Naive thymus-derived CD4-positive, alpha-beta T cell (primary cell): ENCODE data around the gene ADAM8. TPM values are rescaled to one million over a fixed set of nuclear protein-coding genes. Genes with fewer than 3 reads are reported as not detected.
A peak's percentile ranks its signal among the peaks of the same experiment; 100 is the strongest.

Experiments
- ATAC-seq: fragments of 150-1000 bp; cut with Tn5 transposase; 2 replicates; pipeline ENCODE4 v1.10.0; 2021; ENCODE audit warnings: mild to moderate bottlenecking, moderate library complexity
- CTCF ChIA-PET: fragments of 350-600 bp; sonication (Branson Sonifier 250); formaldehyde crosslinking; loops from one replicate; lab custom pipeline; 2021; ENCODE audit warnings: antibody characterized with exemption; lab: Charles Lee
- POLR2A ChIA-PET: fragments of 350-600 bp; sonication (Branson Sonifier 250); formaldehyde crosslinking; loops from one replicate; lab custom pipeline; 2021; ENCODE audit warnings: antibody characterized with exemption, inconsistent platforms; lab: Charles Lee
- DNase-seq, 9 donors: peaks; one replicate each; pipeline versions ENCODE4 v3.0.0 to v3.0.0-alpha.2; 2020 to 2022; ENCODE audit warnings: mixed read lengths in 1 of 9
- H3K27ac ChIP-seq: one replicate; pipeline ENCODE4 v1.7.0; 2013; ENCODE audit warnings: mild to moderate bottlenecking, low read depth, low read length, moderate library complexity
- H3K27me3 ChIP-seq, 2 donors: one replicate each; pipeline ENCODE4 v1.7.0; 2013; ENCODE audit warnings: low read length in 2 of 2, mild to moderate bottlenecking in 2 of 2, moderate library complexity in 2 of 2; ENCODE audit not compliant: control insufficient read depth in 2 of 2, insufficient read depth in 2 of 2
- H3K36me3 ChIP-seq, 3 experiments: 1 replicate in 2 of 3; 2 replicates in 1 of 3; pipeline ENCODE4 v1.7.0; 2013; ENCODE audit warnings: low read length in 3 of 3, mild to moderate bottlenecking in 3 of 3, moderate library complexity in 1 of 3; ENCODE audit not compliant: insufficient read depth in 3 of 3, control insufficient read depth in 2 of 3
- H3K4me1 ChIP-seq, 2 donors: one replicate each; pipeline ENCODE4 v1.7.0; 2013; ENCODE audit warnings: low read length in 2 of 2, mild to moderate bottlenecking in 2 of 2, moderate library complexity in 1 of 2; ENCODE audit not compliant: control insufficient read depth in 2 of 2, insufficient read depth in 2 of 2
- H3K4me3 ChIP-seq: 2 replicates; pipeline ENCODE4 v1.7.0; 2013; ENCODE audit warnings: mild to moderate bottlenecking, low read length
- H3K9me3 ChIP-seq, 3 experiments: 1 replicate in 2 of 3; 2 replicates in 1 of 3; pipeline ENCODE4 v1.7.0; 2013; ENCODE audit warnings: low read length in 3 of 3; ENCODE audit not compliant: control insufficient read depth in 2 of 3
- H3K27ac Mint-ChIP-seq, 9 donors: one replicate each; pipeline ENCODE4 v1.8.0; 2020 to 2022; ENCODE audit warnings: mixed read lengths in 9 of 9, mild to moderate bottlenecking in 8 of 9, moderate library complexity in 5 of 9, inconsistent platforms in 2 of 9
- H3K27me3 Mint-ChIP-seq, 5 donors: one replicate each; pipeline ENCODE4 v1.8.0; 2021 to 2022; ENCODE audit warnings: mixed read lengths in 5 of 5, mild to moderate bottlenecking in 1 of 5
- H3K36me3 Mint-ChIP-seq, 5 donors: one replicate each; pipeline ENCODE4 v1.8.0; 2020 to 2022; ENCODE audit warnings: mixed read lengths in 5 of 5, mild to moderate bottlenecking in 3 of 5, inconsistent platforms in 1 of 5
- H3K4me1 Mint-ChIP-seq, 7 donors: one replicate each; pipeline ENCODE4 v1.8.0; 2020 to 2022; ENCODE audit warnings: mixed read lengths in 7 of 7, mild to moderate bottlenecking in 3 of 7, inconsistent platforms in 1 of 7
- H3K4me3 Mint-ChIP-seq, 10 donors: one replicate each; pipeline ENCODE4 v1.8.0; 2020 to 2022; ENCODE audit warnings: mild to moderate bottlenecking in 10 of 10, mixed read lengths in 10 of 10, moderate library complexity in 6 of 10, inconsistent platforms in 2 of 10
- H3K9me3 Mint-ChIP-seq, 11 donors: one replicate each; pipeline ENCODE4 v1.8.0; 2020 to 2022; ENCODE audit warnings: mixed read lengths in 11 of 11, mild to moderate bottlenecking in 4 of 11, inconsistent platforms in 1 of 11, moderate library complexity in 1 of 11
- intact Hi-C, 2 donors: fragments of 100-400 bp; cut with micrococcal nuclease; formaldehyde crosslinking; loops; one replicate each; pipeline ENCODE4 v1.15.1; 2023
- polyA plus RNA-seq, 2 donors: library from polyadenylated mRNA; unstranded; fragments of 300-500 nt; fragmentation: Illumina TruSeq; gene quantifications; one replicate each; pipeline ENCODE4 v1.2.3, GENCODE V29; 2021
- total RNA-seq, 6 experiments: library from RNA in 5 of 6; stranded (reverse) in 5 of 6; gene quantifications; 1 replicate in 5 of 6; 2 replicates in 1 of 6; pipeline ENCODE4 v1.2.3 and lab custom pipeline; 2021 to 2026

ADAM8 gene
- total and polyA plus RNA-seq, 7 experiments from 2014 or later = 19.5 to 239 (median 27.8) TPM

DNA sequence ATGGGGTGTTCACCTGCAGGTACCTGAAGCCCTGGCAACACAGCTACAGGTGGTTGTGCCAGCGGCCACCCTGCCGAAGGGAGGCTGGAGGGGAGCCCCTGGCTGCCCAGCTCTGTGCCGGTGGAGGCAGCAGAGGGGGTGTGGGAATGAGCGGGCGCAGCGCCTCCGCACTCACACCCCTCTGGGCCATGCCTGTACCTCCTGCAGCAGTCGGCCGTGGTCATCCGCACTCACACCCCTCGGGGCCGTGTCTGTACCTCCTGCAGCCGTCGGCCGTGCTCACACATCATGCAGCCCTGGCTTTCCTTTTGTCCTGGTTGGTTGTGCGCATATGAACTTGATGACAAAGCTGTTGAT is 33.7 kb upstream of the ADAM8 start:
- H3K27me3 ChIP-seq = no peaks in the 10 kb centered on the region
- intact Hi-C loops = no loop called here
- no peak overlapping the region for H3K4me3 ChIP-seq
- ChIA-PET CTCF (interaction anchor here (1.0 kb wide), 1 partner anchor 20 kb away, joined by 3 read pairs; no protein-coding TSS in a partner anchor), POLR2A (interaction anchor here (0.9 kb wide), 1 partner anchor 79 kb away, joined by 4 read pairs; no protein-coding TSS in a partner anchor)
- no peak overlapping the region for H3K27ac ChIP-seq
- peaks cover 8 to 10% of the 10 kb centered on the region in 2 donors for H3K4me1 ChIP-seq
- H3K27me3 Mint-ChIP-seq = peaks cover 0 to 5% (median 0%) of the 10 kb centered on the region in 5 donors
- H3K9me3 Mint-ChIP-seq = peaks cover 0 to 8% (median 0%) of the 10 kb centered on the region in 11 donors
- peaks cover 0 to 16% (median 7%) of the 10 kb centered on the region in 5 donors for H3K36me3 Mint-ChIP-seq
- H3K4me3 Mint-ChIP-seq = peak overlapping the region in 3 of 10 donors; percentile 29 to 78 (median 39)
- DNase-seq (no peak), ATAC-seq (no peak)
- peak overlapping the region in 5 of 9 donors; percentile 32 to 85 (median 71) for H3K27ac Mint-ChIP-seq
- no peaks in the 10 kb centered on the region for H3K9me3 ChIP-seq
- H3K4me1 Mint-ChIP-seq = peaks cover 5 to 34% (median 22%) of the 10 kb centered on the region in 7 donors
- peaks cover 8 to 48% (median 11%) of the 10 kb centered on the region in 3 experiments for H3K36me3 ChIP-seq

DNA sequence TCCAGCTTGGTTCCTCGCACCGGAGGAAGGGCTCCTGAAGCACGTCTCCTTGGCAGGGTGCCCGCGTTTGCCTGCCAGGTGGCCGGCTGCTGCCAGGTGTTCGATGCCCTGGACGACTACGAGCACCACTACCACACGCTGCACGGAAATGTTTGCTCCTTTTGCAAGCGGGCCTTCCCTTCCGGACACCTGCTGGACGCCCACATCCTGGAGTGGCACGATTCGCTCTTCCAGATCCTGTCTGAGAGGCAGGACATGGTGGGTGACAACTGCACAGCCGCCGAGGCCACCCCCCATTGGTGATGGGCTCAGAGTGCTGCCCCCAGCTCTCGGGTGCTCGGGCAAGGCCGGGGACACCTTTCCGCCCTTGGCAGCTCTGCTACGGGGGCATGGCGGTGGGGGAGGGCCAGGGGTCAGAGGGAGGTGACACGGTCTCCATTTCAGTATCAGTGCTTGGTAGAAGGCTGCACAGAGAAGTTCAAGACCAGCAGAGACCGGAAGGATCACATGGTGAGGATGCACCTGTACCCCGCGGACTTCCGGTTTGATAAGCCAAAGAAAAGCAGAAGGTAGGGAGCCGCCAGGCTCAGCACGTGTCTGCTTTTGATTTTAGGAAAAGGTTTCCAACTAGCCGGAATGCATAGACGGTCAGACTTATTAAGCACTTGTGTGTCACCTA is 33.2 kb upstream of the ADAM8 start:
- H3K27me3 Mint-ChIP-seq = peaks cover 0 to 5% (median 0%) of the 10 kb centered on the region in 5 donors
- peak overlapping the region; percentile 51 to 97 (median 77) for H3K4me3 Mint-ChIP-seq
- POLR2A ChIA-PET = interaction anchor here (0.9 kb wide), 1 partner anchor 79 kb away, joined by 4 read pairs; no protein-coding TSS in a partner anchor
- H3K36me3 ChIP-seq = peaks cover 8 to 48% (median 11%) of the 10 kb centered on the region in 3 experiments
- intact Hi-C loops = loop anchor here (1.0 to 10.0 kb wide), 15 partner anchors 8 to 1005 kb away; partner anchors contain the start of genes ECHS1 (in 2 of the 2), FUOM (in 2 of the 2), STK32C (in 2 of the 2) and INPP5A (in 1 of the 2)
- peaks cover 0 to 8% (median 0%) of the 10 kb centered on the region in 11 donors for H3K9me3 Mint-ChIP-seq
- H3K27me3 ChIP-seq = no peaks in the 10 kb centered on the region
- H3K9me3 ChIP-seq = no peaks in the 10 kb centered on the region
- H3K27ac Mint-ChIP-seq = peak overlapping the region in 8 of 9 donors; percentile 72 to 98 (median 87)
- H3K4me1 Mint-ChIP-seq = peaks cover 9 to 40% (median 27%) of the 10 kb centered on the region in 7 donors
- H3K4me3 ChIP-seq = peak overlapping the region; percentile 66
- no peak for ATAC-seq
- H3K4me1 ChIP-seq = peaks cover 8 to 10% of the 10 kb centered on the region in 2 donors
- no peak for DNase-seq
- H3K27ac ChIP-seq = peak overlapping the region; percentile 100
- CTCF ChIA-PET = interaction anchor here (0.9 to 1.0 kb wide), 2 partner anchors 9 to 20 kb away, joined by 3 read pairs; no protein-coding TSS in a partner anchor
- peaks cover 0 to 20% (median 7%) of the 10 kb centered on the region in 5 donors for H3K36me3 Mint-ChIP-seq

DNA sequence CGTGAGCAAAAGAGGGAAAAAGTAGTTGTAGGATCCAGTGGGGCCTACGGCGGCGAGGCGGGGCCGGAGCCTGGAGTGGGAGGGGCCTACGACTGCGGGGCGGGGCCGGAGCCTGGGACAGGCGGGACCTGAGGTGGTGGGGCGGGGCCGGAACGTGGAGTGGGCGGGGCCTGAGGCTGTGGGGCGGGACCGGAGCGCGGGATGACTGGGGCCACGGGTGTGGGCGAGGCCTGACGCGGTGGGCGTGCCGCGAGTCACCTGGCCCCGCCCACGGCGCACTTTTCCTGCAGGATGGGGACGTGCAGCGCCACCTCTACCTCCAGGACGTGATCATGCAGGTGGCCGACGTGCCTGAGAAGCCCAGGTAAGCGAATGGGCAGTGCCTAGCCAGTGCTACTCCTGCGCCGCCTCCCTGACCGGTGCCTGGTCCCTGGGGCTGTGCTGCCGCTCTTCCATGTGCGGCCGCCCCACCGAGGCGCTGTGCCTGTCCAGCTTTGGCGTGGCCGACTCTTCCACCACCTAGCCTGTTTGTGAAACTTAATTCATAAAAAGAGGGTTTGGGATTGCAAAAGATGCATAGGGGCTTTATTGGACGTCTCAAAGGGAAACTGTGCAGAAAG is 32.5 kb upstream of the ADAM8 start:
- DNase-seq = peak; percentile 92 to 99 (median 95)
- POLR2A ChIA-PET = no interaction called here
- Mint-ChIP-seq H3K36me3 (peaks cover 0 to 21% (median 7%) of the 10 kb centered on the region in 5 donors), H3K9me3 (peaks cover 0 to 8% (median 0%) of the 10 kb centered on the region in 11 donors), H3K27me3 (peaks cover 0 to 5% (median 0%) of the 10 kb centered on the region in 5 donors), H3K4me3 (peak overlapping the region; percentile 53 to 97 (median 77)), H3K27ac (peak overlapping the region in 8 of 9 donors; percentile 72 to 98 (median 88)), H3K4me1 (peaks cover 12 to 39% (median 30%) of the 10 kb centered on the region in 7 donors)
- Histone ChIP-seq H3K9me3 (no peaks in the 10 kb centered on the region), H3K4me1 (peaks cover 8 to 10% of the 10 kb centered on the region in 2 donors), H3K4me3 (peak overlapping the region; percentile 66), H3K36me3 (peaks cover 8 to 48% (median 11%) of the 10 kb centered on the region in 3 experiments), H3K27me3 (no peaks in the 10 kb centered on the region), H3K27ac (peak overlapping the region; percentile 100)
- CTCF ChIA-PET = interaction anchor here (0.9 to 1.0 kb wide), 2 partner anchors 10 to 21 kb away, joined by 3 read pairs; no protein-coding TSS in a partner anchor
- intact Hi-C loops = loop anchor here (1.0 to 10.0 kb wide), 15 partner anchors 9 to 1004 kb away; partner anchors contain the start of genes ECHS1 (in 2 of the 2), FUOM (in 2 of the 2), STK32C (in 2 of the 2) and INPP5A (in 1 of the 2)
- peak; percentile 90 for ATAC-seq

GRCh38 chr10:133308421-133309099 is 31.9 kb upstream of the ADAM8 start, which contains the start of the genes TUBGCP2 and ZNF511:
Gene TUBGCP2 (minus strand): TSS chr10:133308872. CDS start chr10:133302941, 5,931 bp downstream.
Gene ZNF511 (plus strand): TSS chr10:133308914. CDS start chr10:133308944, 30 bp downstream.
- CTCF ChIA-PET = interaction anchor here (0.7 to 2.6 kb wide), 8 partner anchors 9 to 208 kb away, joined by 3 to 7 read pairs (median 5); no protein-coding TSS in a partner anchor
- peak within 1 kb of the TSS; percentile 100 for H3K27ac ChIP-seq
- Mint-ChIP-seq H3K27me3 (peaks cover 0 to 5% (median 0%) of the 10 kb centered on the region in 5 donors), H3K4me3 (peak within 1 kb of the TSS; percentile 83 to 100 (median 98)), H3K27ac (peak within 1 kb of the TSS; percentile 98 to 100 (median 99)), H3K9me3 (peaks cover 0 to 8% (median 0%) of the 10 kb centered on the region in 11 donors), H3K4me1 (peaks cover 19 to 43% (median 35%) of the 10 kb centered on the region in 7 donors), H3K36me3 (peaks cover 0 to 21% (median 7%) of the 10 kb centered on the region in 5 donors)
- intact Hi-C loops = loop anchor here (1.0 to 10.0 kb wide), 15 partner anchors 10 to 1004 kb away; partner anchors contain the start of genes ECHS1 (in 2 of the 2), FUOM (in 2 of the 2), MTG1 (in 2 of the 2) and STK32C (in 2 of the 2)
- peaks cover 8 to 14% of the 10 kb centered on the region in 2 donors for H3K4me1 ChIP-seq
- POLR2A ChIA-PET = interaction anchor here (1.2 to 1.8 kb wide), 3 partner anchors 28 to 82 kb away, joined by 3 to 4 read pairs (median 4); partner anchors contain the start of gene CALY
- no peaks in the 10 kb centered on the region for H3K9me3 ChIP-seq
- DNase-seq (peak; percentile 85 to 98 (median 95)), ATAC-seq (peak; percentile 79)
- H3K36me3 ChIP-seq = peaks cover 8 to 50% (median 11%) of the 10 kb centered on the region in 3 experiments
- no peaks in the 10 kb centered on the region for H3K27me3 ChIP-seq
- peak within 1 kb of the TSS; percentile 66 for H3K4me3 ChIP-seq

DNA sequence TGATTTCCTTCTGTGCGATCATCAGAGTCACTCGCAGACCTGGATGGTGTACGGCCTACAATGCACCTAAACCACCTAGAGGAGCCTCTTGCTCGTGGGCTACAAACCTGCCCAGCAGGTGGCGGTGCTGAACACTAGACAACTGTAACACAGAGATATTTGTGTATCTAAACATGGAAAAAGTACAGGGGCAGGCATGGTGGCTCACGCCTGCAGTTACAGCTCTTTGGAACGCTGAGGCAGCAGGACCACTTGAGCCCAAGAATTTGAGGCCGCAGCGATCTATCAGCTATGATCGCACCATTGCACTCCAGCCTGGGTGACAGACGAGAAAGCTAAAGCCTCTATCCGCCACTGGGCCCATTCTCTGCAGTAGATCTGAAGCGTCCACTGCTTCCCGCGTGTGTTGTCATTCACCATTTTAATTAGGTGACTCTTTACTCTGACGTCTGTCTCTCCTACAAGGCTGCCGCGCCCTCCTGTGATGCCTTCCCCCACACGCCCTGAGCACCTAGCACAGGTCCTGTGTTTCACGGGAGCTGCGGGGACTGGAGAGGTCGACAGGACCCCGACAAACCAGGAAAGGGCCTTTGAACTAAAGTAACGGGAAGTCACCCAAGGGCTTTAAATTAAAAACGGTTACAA is 31.2 kb upstream of the ADAM8 start:
- peaks cover 8 to 46% (median 11%) of the 10 kb centered on the region in 3 experiments for H3K36me3 ChIP-seq
- H3K27me3 ChIP-seq = no peaks in the 10 kb centered on the region
- intact Hi-C loops = loop anchor here (1.0 to 10.0 kb wide), 13 partner anchors 10 to 1003 kb away; partner anchors contain the start of genes STK32C (in 2 of the 2), ADAM8 (in 1 of the 2), LRRC27 (in 1 of the 2) and MTG1 (in 1 of the 2)
- H3K9me3 Mint-ChIP-seq = peaks cover 0 to 8% (median 0%) of the 10 kb centered on the region in 11 donors
- peaks cover 21 to 45% (median 37%) of the 10 kb centered on the region in 7 donors for H3K4me1 Mint-ChIP-seq
- CTCF ChIA-PET = interaction anchor here (0.7 to 2.6 kb wide), 9 partner anchors 8 to 208 kb away, joined by 3 to 9 read pairs (median 5); no protein-coding TSS in a partner anchor
- peaks cover 8 to 14% of the 10 kb centered on the region in 2 donors for H3K4me1 ChIP-seq
- H3K36me3 Mint-ChIP-seq = peaks cover 0 to 21% (median 7%) of the 10 kb centered on the region in 5 donors
- peak; percentile 60 for ATAC-seq
- peak overlapping the region; percentile 83 to 100 (median 98) for H3K4me3 Mint-ChIP-seq
- no peaks in the 10 kb centered on the region for H3K9me3 ChIP-seq
- H3K27ac Mint-ChIP-seq = peak overlapping the region; percentile 98 to 100 (median 99)
- H3K4me3 ChIP-seq = peak overlapping the region; percentile 66
- peaks cover 0 to 5% (median 0%) of the 10 kb centered on the region in 5 donors for H3K27me3 Mint-ChIP-seq
- H3K27ac ChIP-seq = peak overlapping the region; percentile 100
- POLR2A ChIA-PET = interaction anchor here (1.2 to 1.8 kb wide), 3 partner anchors 29 to 83 kb away, joined by 3 to 4 read pairs (median 4); partner anchors contain the start of gene CALY
- peak; percentile 73 to 93 (median 89) for DNase-seq
